ENCODE results near the gene ITGB1.
"Not testable (repeated sequence)": the region's sequence is repeated elsewhere in the genome, so short reads cannot be mapped to it uniquely, and the experiment has no call there.

Gene ITGB1

GRCh38 chr10:32995751-32996150 is 37.7 kb upstream of the ITGB1 start:
- peaks cover 9% of the 10 kb centered on the region for H3K4me1 Mint-ChIP-seq
- H3K27ac Mint-ChIP-seq = no peak overlapping the region
- peaks cover 35% of the 10 kb centered on the region for H3K9me3 Mint-ChIP-seq
- no peak for DNase-seq
- no peak overlapping the region for H3K4me3 Mint-ChIP-seq
- TF ChIP-seq, protein P1, sequence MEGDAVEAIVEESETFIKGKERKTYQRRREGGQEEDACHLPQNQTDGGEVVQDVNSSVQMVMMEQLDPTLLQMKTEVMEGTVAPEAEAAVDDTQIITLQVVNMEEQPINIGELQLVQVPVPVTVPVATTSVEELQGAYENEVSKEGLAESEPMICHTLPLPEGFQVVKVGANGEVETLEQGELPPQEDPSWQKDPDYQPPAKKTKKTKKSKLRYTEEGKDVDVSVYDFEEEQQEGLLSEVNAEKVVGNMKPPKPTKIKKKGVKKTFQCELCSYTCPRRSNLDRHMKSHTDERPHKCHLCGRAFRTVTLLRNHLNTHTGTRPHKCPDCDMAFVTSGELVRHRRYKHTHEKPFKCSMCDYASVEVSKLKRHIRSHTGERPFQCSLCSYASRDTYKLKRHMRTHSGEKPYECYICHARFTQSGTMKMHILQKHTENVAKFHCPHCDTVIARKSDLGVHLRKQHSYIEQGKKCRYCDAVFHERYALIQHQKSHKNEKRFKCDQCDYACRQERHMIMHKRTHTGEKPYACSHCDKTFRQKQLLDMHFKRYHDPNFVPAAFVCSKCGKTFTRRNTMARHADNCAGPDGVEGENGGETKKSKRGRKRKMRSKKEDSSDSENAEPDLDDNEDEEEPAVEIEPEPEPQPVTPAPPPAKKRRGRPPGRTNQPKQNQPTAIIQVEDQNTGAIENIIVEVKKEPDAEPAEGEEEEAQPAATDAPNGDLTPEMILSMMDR (IDR thresholded peaks at IDR 0.05) = no peak
- peaks cover 9% of the 10 kb centered on the region for H3K36me3 Mint-ChIP-seq (ENCODE audit: low read depth)
- H3K27me3 Mint-ChIP-seq (ENCODE audit: low read depth, poor library complexity) = peaks cover 1% of the 10 kb centered on the region

DNA sequence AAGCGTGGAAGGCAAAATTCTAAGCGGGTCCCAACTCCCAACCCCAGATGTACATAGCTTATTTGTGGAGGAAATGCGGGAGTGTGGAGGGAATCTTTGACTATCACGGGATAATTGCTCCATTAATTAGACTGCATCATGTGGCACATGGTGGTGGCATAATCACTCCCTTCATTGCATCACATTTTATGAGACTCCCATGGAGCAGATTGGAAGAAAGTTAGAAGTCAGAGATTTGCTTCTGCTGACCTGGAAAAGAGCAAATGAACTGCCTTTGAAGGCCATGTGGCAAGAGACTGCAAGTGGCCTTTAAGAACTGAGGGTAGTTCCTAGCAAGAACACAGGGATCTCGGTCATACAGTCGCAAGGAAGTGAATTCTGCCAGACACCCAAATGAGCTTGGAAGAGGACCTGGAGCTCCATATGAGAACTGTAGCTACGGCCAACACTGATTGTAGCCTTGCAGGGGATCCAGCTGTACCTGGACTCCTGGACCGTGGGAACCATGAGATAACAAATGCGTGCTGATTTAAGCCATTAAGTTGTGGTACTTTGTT is 37.1 kb upstream of the ITGB1 start:
- Mint-ChIP-seq H3K4me1 (peaks cover 9% of the 10 kb centered on the region), H3K27me3 (ENCODE audit: low read depth, poor library complexity) (peaks cover 2% of the 10 kb centered on the region), H3K9me3 (peaks cover 34% of the 10 kb centered on the region), H3K27ac (no peak overlapping the region), H3K4me3 (no peak overlapping the region), H3K36me3 (ENCODE audit: low read depth) (peaks cover 11% of the 10 kb centered on the region)
- no peak for DNase-seq
- TF ChIP-seq, protein P1 (IDR thresholded peaks at IDR 0.05) = no peak

- not testable (repeated sequence) for H3K4me1 Mint-ChIP-seq; H3K4me3 Mint-ChIP-seq; H3K27me3 Mint-ChIP-seq (ENCODE audit: low read depth, poor library complexity); H3K27ac Mint-ChIP-seq; DNase-seq
- peaks cover 33% of the 10 kb centered on the region for H3K9me3 Mint-ChIP-seq
- H3K36me3 Mint-ChIP-seq (ENCODE audit: low read depth) = peaks cover 11% of the 10 kb centered on the region
Measured at GRCh38 chr10:32994632-32995031, 36.6 kb upstream of the ITGB1 start.

GRCh38 chr10:32992310-32992709 is 34.3 kb upstream of the ITGB1 start:
- H3K27ac Mint-ChIP-seq, H3K4me3 Mint-ChIP-seq: not testable (repeated sequence)

GRCh38 chr10:32990811-32991210 is 32.8 kb upstream of the ITGB1 start:
- no peak overlapping the region for H3K27ac Mint-ChIP-seq
- no peak for DNase-seq
- peaks cover 8% of the 10 kb centered on the region for H3K4me1 Mint-ChIP-seq
- H3K4me3 Mint-ChIP-seq = no peak overlapping the region
- peaks cover 11% of the 10 kb centered on the region for H3K36me3 Mint-ChIP-seq (ENCODE audit: low read depth)
- peaks cover 30% of the 10 kb centered on the region for H3K9me3 Mint-ChIP-seq
- TF ChIP-seq, protein P1 (IDR thresholded peaks at IDR 0.05) = no peak
- H3K27me3 Mint-ChIP-seq (ENCODE audit: low read depth, poor library complexity) = peaks cover 9% of the 10 kb centered on the region

More at GRCh38 chr10:32992310-32992709, 34.3 kb upstream of the ITGB1 start:
- peaks cover 11% of the 10 kb centered on the region for H3K36me3 Mint-ChIP-seq (ENCODE audit: low read depth)
- DNase-seq; H3K4me1 Mint-ChIP-seq; H3K27me3 Mint-ChIP-seq (ENCODE audit: low read depth, poor library complexity): not testable (repeated sequence)
- H3K9me3 Mint-ChIP-seq = peaks cover 30% of the 10 kb centered on the region

- DNase-seq = no peak
- H3K27ac Mint-ChIP-seq = no peak overlapping the region
- peaks cover 26% of the 10 kb centered on the region for H3K9me3 Mint-ChIP-seq
- peaks cover 21% of the 10 kb centered on the region for H3K4me1 Mint-ChIP-seq
- TF ChIP-seq, protein P1 (IDR thresholded peaks at IDR 0.05) = no peak
- peaks cover 9% of the 10 kb centered on the region for H3K27me3 Mint-ChIP-seq (ENCODE audit: low read depth, poor library complexity)
- no peak overlapping the region for H3K4me3 Mint-ChIP-seq
- peaks cover 11% of the 10 kb centered on the region for H3K36me3 Mint-ChIP-seq (ENCODE audit: low read depth)
Measured at GRCh38 chr10:32988604-32989003, 30.6 kb upstream of the ITGB1 start.

- no peak overlapping the region for H3K27ac Mint-ChIP-seq
- DNase-seq = no peak
- TF ChIP-seq, protein P1 (IDR thresholded peaks at IDR 0.05) = no peak
- H3K4me1 Mint-ChIP-seq = peaks cover 35% of the 10 kb centered on the region
- H3K9me3 Mint-ChIP-seq = peaks cover 18% of the 10 kb centered on the region
- peaks cover 9% of the 10 kb centered on the region for H3K27me3 Mint-ChIP-seq (ENCODE audit: low read depth, poor library complexity)
- peaks cover 6% of the 10 kb centered on the region for H3K36me3 Mint-ChIP-seq (ENCODE audit: low read depth)
- no peak overlapping the region for H3K4me3 Mint-ChIP-seq
Measured at GRCh38 chr10:32987172-32987571, 29.1 kb upstream of the ITGB1 start.
